HAP-1 (cell line): ENCODE results near the gene HACE1.
A peak's percentile ranks its signal among the peaks of the same experiment; 100 is the strongest.

Experiments
- DNase-seq, 2 experiments: peaks; one replicate each; pipeline ENCODE4 v3.0.0-alpha.2; 2016 to 2020; ENCODE audit warnings: low spot score in 2 of 2
- H3K27me3 ChIP-seq: fragments of 250-450 bp; sonication (Bioruptor Pico); 2 replicates; pipeline ENCODE4 v1.5.1; 2020; ENCODE audit warnings: low read depth, mild to moderate bottlenecking, moderate library complexity
- H3K36me3 ChIP-seq: fragments of 250-450 bp; sonication (Bioruptor Pico); replicated peaks from 2 replicates; pipeline ENCODE4 v1.5.1; 2020; ENCODE audit warnings: mild to moderate bottlenecking
- H3K4me1 ChIP-seq: fragments of 250-450 bp; sonication (Bioruptor Pico); 2 replicates; pipeline ENCODE4 v1.5.1; 2020; ENCODE audit warnings: mild to moderate bottlenecking
- H3K4me3 ChIP-seq: fragments of 250-450 bp; sonication (Bioruptor Pico); 2 replicates; pipeline ENCODE4 v1.5.1; 2020; ENCODE audit warnings: mild to moderate bottlenecking, moderate library complexity
- H3K9me3 ChIP-seq: fragments of 250-450 bp; sonication (Bioruptor Pico); 2 replicates; pipeline ENCODE4 v1.5.1; 2020; ENCODE audit warnings: mild to moderate bottlenecking, moderate library complexity
- in situ Hi-C: fragments of 300-500 bp; cut with MboI; formaldehyde crosslinking; loops from 3 replicates; pipeline ENCODE4 v1.14.3; 2020; ENCODE audit warnings: low sequenced_read_pairs, inconsistent platforms, mixed read lengths

The HACE1 gene

GRCh38 chr6:104683809-104684208 lies 175.9 kb downstream of the HACE1 start:
- Histone ChIP-seq H3K4me3 (no peak overlapping the region), H3K27me3 (no peaks in the 10 kb centered on the region), H3K4me1 (peaks cover 7% of the 10 kb centered on the region; the same call in 1 of the 2 replicates), H3K36me3 (no peaks in the 10 kb centered on the region), H3K9me3 (no peaks in the 10 kb centered on the region)
- in situ Hi-C loops: loop anchor here (10.0 to 25.0 kb wide), 2 partner anchors 91 to 403 kb away; no protein-coding TSS in a partner anchor
- DNase-seq: no peak

- Histone ChIP-seq H3K36me3 (no peaks in the 10 kb centered on the region), H3K4me3 (no peak overlapping the region), H3K27me3 (no peaks in the 10 kb centered on the region), H3K4me1 (peaks cover 7% of the 10 kb centered on the region; the same call in 1 of the 2 replicates), H3K9me3 (no peaks in the 10 kb centered on the region)
- peak; percentile 65 to 87 for DNase-seq
- in situ Hi-C loops: loop anchor here (10.0 to 25.0 kb wide), 2 partner anchors 92 to 404 kb away; no protein-coding TSS in a partner anchor
Observed at GRCh38 chr6:104682722-104683643, 176.7 kb downstream of the HACE1 start.

- H3K4me1 ChIP-seq: peaks cover 3% of the 10 kb centered on the region; the same call in 1 of the 2 replicates
- 0 out of 2 replicates have a peak, but pooled peaks cover 2% of the 10 kb centered on the region for H3K9me3 ChIP-seq
- H3K4me3 ChIP-seq: no peak overlapping the region
- no peak for DNase-seq
- no peaks in the 10 kb centered on the region for H3K27me3 ChIP-seq
- H3K36me3 ChIP-seq: no peaks in the 10 kb centered on the region
- in situ Hi-C loops: loop anchor here (10.0 to 25.0 kb wide), 2 partner anchors 94 to 407 kb away; no protein-coding TSS in a partner anchor
Observed at GRCh38 chr6:104680539-104680938, 179.2 kb downstream of the HACE1 start.

GRCh38 chr6:104679971-104680370 lies 179.7 kb downstream of the HACE1 start:
- Histone ChIP-seq H3K36me3 (no peaks in the 10 kb centered on the region), H3K4me3 (no peak overlapping the region), H3K27me3 (no peaks in the 10 kb centered on the region), H3K9me3 (0 out of 2 replicates have a peak, but pooled peaks cover 2% of the 10 kb centered on the region), H3K4me1 (no peaks in the 10 kb centered on the region)
- in situ Hi-C loops: loop anchor here (10.0 to 25.0 kb wide), 2 partner anchors 95 to 407 kb away; no protein-coding TSS in a partner anchor
- DNase-seq: no peak
